K562 (cell line): Measurements from ENCODE around the gene ICAM1. TPM values are rescaled to one million over a fixed set of nuclear protein-coding genes. Genes with fewer than 3 reads are reported as not detected.

Experiments
- JUNB ChIP-seq: fragments of 450-650 bp; formaldehyde crosslinking; conservative IDR thresholded peaks from 2 replicates; pipeline ENCODE4 v1.4.0; 2020; ENCODE audit warnings: mild to moderate bottlenecking
- KLF13 ChIP-seq: fragments of 450-650 bp; IDR thresholded peaks from 2 replicates; pipeline ENCODE4 v1.6.1; 2016; ENCODE audit warnings: missing genetic modification characterization, low read depth, mild to moderate bottlenecking, missing compliant biosample characterization, moderate library complexity, borderline replicate concordance
- KLF16 ChIP-seq: IDR thresholded peaks from 2 replicates; pipeline ENCODE4 v1.6.1; 2016; ENCODE audit warnings: antibody characterized with exemption
- L3MBTL2 ChIP-seq: fragments of 450-650 bp; IDR thresholded peaks from 2 replicates; pipeline ENCODE4 v1.6.1; 2016; ENCODE audit warnings: mild to moderate bottlenecking, moderate library complexity
- MAZ ChIP-seq, 2 experiments: fragments of 450-650 bp in 1 of 2; sonication (generic) in 1 of 2; formaldehyde crosslinking; IDR thresholded peaks in 1 of 2; conservative IDR thresholded peaks in 1 of 2; 2 replicates each; pipeline versions ENCODE4 v1.4.0 to v1.5.0; 2020; ENCODE audit warnings: mild to moderate bottlenecking in 1 of 2, missing genetic modification reagents in 1 of 2
- MYNN ChIP-seq, 2 experiments: sonication (generic); formaldehyde crosslinking in 1 of 2; IDR thresholded peaks; 2 replicates each; pipeline versions ENCODE4 v1.5.0 to v1.6.1; 2016 to 2020; ENCODE audit warnings: antibody characterized with exemption in 1 of 2, missing genetic modification reagents in 1 of 2
- PCBP2 ChIP-seq: fragments of 200-400 bp; formaldehyde crosslinking; IDR thresholded peaks from 2 replicates; pipeline ENCODE4 v1.6.1; 2018; ENCODE audit warnings: low read length, low read depth, mild to moderate bottlenecking, moderate library complexity; ENCODE audit not compliant: poor library complexity, severe bottlenecking
- SLC30A9 ChIP-seq: fragments of 250-450 bp; sonication (Bioruptor Pico); IDR thresholded peaks from 2 replicates; pipeline ENCODE4 v1.8.0; 2022; ENCODE audit warnings: mild to moderate bottlenecking, moderate library complexity
- SREBF2 ChIP-seq: sonication (generic); formaldehyde crosslinking; IDR thresholded peaks from 2 replicates; pipeline ENCODE4 v1.4.0; 2020; ENCODE audit warnings: mild to moderate bottlenecking, missing genetic modification reagents
- TCF7L2 ChIP-seq: fragments of 150-350 bp; IDR thresholded peaks from 2 replicates; pipeline ENCODE4 v1.6.1; 2016; ENCODE audit warnings: low read depth, mild to moderate bottlenecking, low read length, moderate library complexity
- ZBTB5 ChIP-seq: fragments of 450-650 bp; IDR thresholded peaks from 2 replicates; pipeline ENCODE4 v1.6.1; 2017; ENCODE audit warnings: antibody characterized with exemption
- ZBTB8A ChIP-seq: fragments of 450-650 bp; IDR thresholded peaks from 2 replicates; pipeline ENCODE4 v1.6.1; 2018; ENCODE audit warnings: mild to moderate bottlenecking, moderate library complexity; ENCODE audit not compliant: partially characterized antibody
- ZNF121 ChIP-seq: sonication (generic); formaldehyde crosslinking; conservative IDR thresholded peaks from 2 replicates; pipeline ENCODE4 v1.8.0; 2022; ENCODE audit warnings: missing genetic modification reagents
- ZNF75A ChIP-seq: fragments of 450-650 bp; formaldehyde crosslinking; IDR thresholded peaks from 2 replicates; pipeline ENCODE4 v1.4.0; 2020; ENCODE audit warnings: mild to moderate bottlenecking
- polyA plus RNA-seq, 8 experiments: library from polyadenylated mRNA; depleted of rRNA in 4 of 8; stranded (reverse) in 5 of 8; unstranded in 3 of 8; fragments of >200 nt; fragmentation: Nextera tagmentation in 2 of 8; fragmentation: Illumina TruSeq in 1 of 8; extraction: Ambion mirVana in 2 of 8; extraction: Trizol in 1 of 8; gene quantifications; 2 replicates each; pipeline versions ENCODE4 v1.2.1 to v1.2.3, GENCODE V29; 2011 to 2014; ENCODE audit warnings: inconsistent platforms in 1 of 8, missing spikeins in 1 of 8
- total RNA-seq, 7 experiments: library from RNA; depleted of rRNA in 6 of 7; stranded (reverse); fragments of >200 nt in 6 of 7; fragmentation: Illumina TruSeq in 2 of 7; extraction: Trizol in 2 of 7; gene quantifications; 2 replicates each; pipeline versions ENCODE4 v1.2.1 to v1.2.3, GENCODE V29; 2011 to 2021; ENCODE audit warnings: low replicate concordance in 1 of 7
- TF ChIP-seq, protein P1 (sequence below): sonication (generic); formaldehyde crosslinking; IDR thresholded peaks from 2 replicates; pipeline ENCODE4 v1.8.1; 2023; ENCODE audit warnings: mild to moderate bottlenecking, missing genetic modification reagents
- TF ChIP-seq, protein P2 (sequence below): fragments of 150-350 bp; conservative IDR thresholded peaks from 2 replicates; pipeline ENCODE4 v1.6.1; 2014; ENCODE audit warnings: low read length
- TF ChIP-seq, protein P3 (sequence below), 3 experiments: fragments of 200-800 bp in 1 of 3; sonication (Bioruptor generic) in 1 of 3; sonication (generic) in 1 of 3; formaldehyde crosslinking in 1 of 3; IDR thresholded peaks; 2 replicates each; pipeline versions ENCODE4 v1.6.1 to v1.8.0; 2016 to 2022; ENCODE audit warnings: mild to moderate bottlenecking in 2 of 3, missing compliant biosample characterization in 2 of 3, missing genetic modification characterization in 2 of 3, missing genetic modification reagents in 1 of 3

Gene ICAM1
- total and polyA plus RNA-seq, 9 of the 15 experiments (the other 6 are each of a cell fraction or from before 2014, with no cell fraction given) = 2.3 to 24.4 (median 13.4) TPM

GRCh38 chr19:10286803-10287737 is 16.1 kb downstream of the ICAM1 start, which contains the start of gene ICAM4 (continued):
- TF ChIP-seq ZBTB5 (no peak), SREBF2 (no peak), KLF13 (tag) (no peak), ZNF121 (CRISPR knock-in tag) (no peak), SLC30A9 (CRISPR knock-in tag) (no peak), PCBP2 (no peak), MAZ (CRISPR knock-in tag; conservative IDR thresholded peaks at IDR 0.05 in 1 of 2, IDR thresholded peaks at IDR 0.05 in 1 of 2) (peak; percentile 94 to 98), TCF7L2 (no peak), KLF16 (0 out of 2 replicates have a peak, but pooled peaks have one; percentile 3), ZNF75A (CRISPR knock-in tag) (0 out of 2 replicates have a peak, but pooled peaks have one; percentile 5), JUNB (CRISPR knock-in tag) (no peak), MYNN (IDR thresholded peaks at IDR 0.05) (no peak; the same call in 1 of the 2 replicates), MYNN (CRISPR knock-in tag; IDR thresholded peaks at IDR 0.05) (no peak), L3MBTL2 (peak; percentile 58; the same call in 1 of the 2 replicates), ZBTB8A (no peak)
- TF ChIP-seq, protein P1, sequence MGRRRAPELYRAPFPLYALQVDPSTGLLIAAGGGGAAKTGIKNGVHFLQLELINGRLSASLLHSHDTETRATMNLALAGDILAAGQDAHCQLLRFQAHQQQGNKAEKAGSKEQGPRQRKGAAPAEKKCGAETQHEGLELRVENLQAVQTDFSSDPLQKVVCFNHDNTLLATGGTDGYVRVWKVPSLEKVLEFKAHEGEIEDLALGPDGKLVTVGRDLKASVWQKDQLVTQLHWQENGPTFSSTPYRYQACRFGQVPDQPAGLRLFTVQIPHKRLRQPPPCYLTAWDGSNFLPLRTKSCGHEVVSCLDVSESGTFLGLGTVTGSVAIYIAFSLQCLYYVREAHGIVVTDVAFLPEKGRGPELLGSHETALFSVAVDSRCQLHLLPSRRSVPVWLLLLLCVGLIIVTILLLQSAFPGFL = no peak
- TF ChIP-seq, protein P2, sequence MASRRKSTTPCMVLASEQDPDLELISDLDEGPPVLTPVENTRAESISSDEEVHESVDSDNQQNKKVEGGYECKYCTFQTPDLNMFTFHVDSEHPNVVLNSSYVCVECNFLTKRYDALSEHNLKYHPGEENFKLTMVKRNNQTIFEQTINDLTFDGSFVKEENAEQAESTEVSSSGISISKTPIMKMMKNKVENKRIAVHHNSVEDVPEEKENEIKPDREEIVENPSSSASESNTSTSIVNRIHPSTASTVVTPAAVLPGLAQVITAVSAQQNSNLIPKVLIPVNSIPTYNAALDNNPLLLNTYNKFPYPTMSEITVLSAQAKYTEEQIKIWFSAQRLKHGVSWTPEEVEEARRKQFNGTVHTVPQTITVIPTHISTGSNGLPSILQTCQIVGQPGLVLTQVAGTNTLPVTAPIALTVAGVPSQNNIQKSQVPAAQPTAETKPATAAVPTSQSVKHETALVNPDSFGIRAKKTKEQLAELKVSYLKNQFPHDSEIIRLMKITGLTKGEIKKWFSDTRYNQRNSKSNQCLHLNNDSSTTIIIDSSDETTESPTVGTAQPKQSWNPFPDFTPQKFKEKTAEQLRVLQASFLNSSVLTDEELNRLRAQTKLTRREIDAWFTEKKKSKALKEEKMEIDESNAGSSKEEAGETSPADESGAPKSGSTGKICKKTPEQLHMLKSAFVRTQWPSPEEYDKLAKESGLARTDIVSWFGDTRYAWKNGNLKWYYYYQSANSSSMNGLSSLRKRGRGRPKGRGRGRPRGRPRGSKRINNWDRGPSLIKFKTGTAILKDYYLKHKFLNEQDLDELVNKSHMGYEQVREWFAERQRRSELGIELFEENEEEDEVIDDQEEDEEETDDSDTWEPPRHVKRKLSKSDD = no peak
- TF ChIP-seq, protein P3, sequence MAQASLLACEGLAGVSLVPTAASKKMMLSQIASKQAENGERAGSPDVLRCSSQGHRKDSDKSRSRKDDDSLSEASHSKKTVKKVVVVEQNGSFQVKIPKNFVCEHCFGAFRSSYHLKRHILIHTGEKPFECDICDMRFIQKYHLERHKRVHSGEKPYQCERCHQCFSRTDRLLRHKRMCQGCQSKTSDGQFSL (CRISPR knock-in tag; IDR thresholded peaks at IDR 0.05) = no peak
- TF ChIP-seq, protein P3 (tag; IDR thresholded peaks at IDR 0.05) = no peak
